DND-41 (cell line): ENCODE data around the gene DTX1.

Experiments
- CTCF ChIP-seq: IDR thresholded peaks from 2 replicates; pipeline ENCODE4 v1.5.1; 2012; ENCODE audit warnings: borderline replicate concordance, low read length, moderate library complexity, mild to moderate bottlenecking; ENCODE audit not compliant: poor library complexity, severe bottlenecking; ENCODE audit errors: extremely low read depth
- EZH2 ChIP-seq: IDR thresholded peaks from 3 replicates; pipeline ENCODE4 v1.6.1; 2012; ENCODE audit warnings: borderline replicate concordance, low read depth, mild to moderate bottlenecking, moderate library complexity, low read length, inconsistent platforms; ENCODE audit not compliant: severe bottlenecking

- TF ChIP-seq CTCF (no peak), EZH2 (no peak)
Observed at GRCh38 chr12:113128802-113129663, 72.5 kb downstream of the DTX1 start.
